ENCODE data around the gene GORASP1.

DNA sequence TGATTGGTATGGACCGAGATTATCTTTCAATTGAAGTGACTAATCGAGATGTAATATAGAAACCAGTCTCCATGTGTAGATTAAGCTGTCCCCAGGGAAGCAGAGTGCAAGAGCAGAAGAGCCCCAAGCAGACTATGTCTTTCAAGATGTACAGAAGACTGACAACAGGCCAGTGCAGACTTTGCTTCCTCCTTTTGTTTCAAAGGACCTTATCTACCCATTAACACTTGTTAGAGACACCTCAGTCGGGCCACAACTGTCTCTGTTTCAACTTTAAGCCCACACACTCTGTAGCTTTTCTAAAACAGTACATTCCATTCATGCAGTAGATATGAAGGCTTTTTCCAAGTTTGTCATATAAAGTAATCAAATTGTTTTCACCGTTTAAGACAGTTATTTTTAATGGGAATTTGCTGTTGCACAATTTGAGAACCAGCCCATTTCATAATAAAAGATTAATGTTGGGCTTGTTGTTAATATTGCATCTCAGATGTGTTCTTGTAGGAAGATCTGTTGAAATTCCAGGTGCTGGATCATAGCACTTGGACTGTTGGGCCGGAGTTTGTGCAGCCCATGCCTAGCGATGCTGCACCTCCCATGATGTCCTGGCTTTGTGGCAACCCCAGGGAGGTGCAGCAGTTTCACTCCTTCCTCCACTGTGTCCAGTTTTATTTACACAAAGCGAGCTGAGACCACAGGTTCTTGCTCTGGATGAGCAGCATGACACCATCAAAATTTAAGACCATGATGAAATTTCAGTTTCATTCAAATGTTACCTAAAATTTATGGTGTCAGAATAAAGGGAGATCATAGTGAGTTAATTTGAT lies 12.4 kb downstream of the GORASP1 start:
- TF ChIP-seq, protein P1, sequence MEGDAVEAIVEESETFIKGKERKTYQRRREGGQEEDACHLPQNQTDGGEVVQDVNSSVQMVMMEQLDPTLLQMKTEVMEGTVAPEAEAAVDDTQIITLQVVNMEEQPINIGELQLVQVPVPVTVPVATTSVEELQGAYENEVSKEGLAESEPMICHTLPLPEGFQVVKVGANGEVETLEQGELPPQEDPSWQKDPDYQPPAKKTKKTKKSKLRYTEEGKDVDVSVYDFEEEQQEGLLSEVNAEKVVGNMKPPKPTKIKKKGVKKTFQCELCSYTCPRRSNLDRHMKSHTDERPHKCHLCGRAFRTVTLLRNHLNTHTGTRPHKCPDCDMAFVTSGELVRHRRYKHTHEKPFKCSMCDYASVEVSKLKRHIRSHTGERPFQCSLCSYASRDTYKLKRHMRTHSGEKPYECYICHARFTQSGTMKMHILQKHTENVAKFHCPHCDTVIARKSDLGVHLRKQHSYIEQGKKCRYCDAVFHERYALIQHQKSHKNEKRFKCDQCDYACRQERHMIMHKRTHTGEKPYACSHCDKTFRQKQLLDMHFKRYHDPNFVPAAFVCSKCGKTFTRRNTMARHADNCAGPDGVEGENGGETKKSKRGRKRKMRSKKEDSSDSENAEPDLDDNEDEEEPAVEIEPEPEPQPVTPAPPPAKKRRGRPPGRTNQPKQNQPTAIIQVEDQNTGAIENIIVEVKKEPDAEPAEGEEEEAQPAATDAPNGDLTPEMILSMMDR (conservative IDR thresholded peaks at IDR 0.05), result no peak
- TF ChIP-seq ZFX (IDR thresholded peaks at IDR 0.05), result no peak

Data from C4-2B (cell line).